H1 (cell line): ENCODE data around the gene KIZ. TPM values are rescaled to one million over a fixed set of nuclear protein-coding genes. Genes with fewer than 3 reads are reported as not detected.

Experiments
- GTF2F1 ChIP-seq: IDR thresholded peaks from 2 replicates; pipeline ENCODE4 v1.6.1; 2012; ENCODE audit warnings: low read depth, low read length, improper control_type of control experiment, borderline replicate concordance
- HDAC6 ChIP-seq: IDR thresholded peaks from one replicate; pipeline ENCODE4 v1.7.1; 2012; ENCODE audit warnings: low read depth, mild to moderate bottlenecking, inconsistent platforms, low read length, moderate library complexity
- POLR2A ChIP-seq, 2 experiments: IDR thresholded peaks; 1 replicate in 1 of 2; 2 replicates in 1 of 2; pipeline ENCODE4 v1.6.1; 2011; ENCODE audit warnings: low read depth in 2 of 2, low read length in 2 of 2, mild to moderate bottlenecking in 2 of 2; ENCODE audit errors: control extremely low read depth in 1 of 2
- TAF7 ChIP-seq: optimal IDR thresholded peaks from 2 replicates; pipeline ENCODE3; 2011; ENCODE audit warnings: low read depth, mild to moderate bottlenecking, inconsistent platforms, low read length, moderate library complexity, borderline replicate concordance
- polyA plus RNA-seq, 7 experiments: library from polyadenylated mRNA; depleted of rRNA in 3 of 7; stranded (reverse) in 5 of 7; unstranded in 2 of 7; fragments of >200 nt in 5 of 7; fragments of 200-250 nt in 2 of 7; gene quantifications; 1 replicate in 5 of 7; 2 replicates in 1 of 7; 4 replicates in 1 of 7; pipeline versions ENCODE4 v1.2.1 to v1.2.3, GENCODE V29; 2011 to 2013; ENCODE audit warnings: missing spikeins in 2 of 7, mixed read lengths in 2 of 7
- total RNA-seq: library from RNA; stranded (reverse); fragmentation: NEBNext Ultra II Directional; extraction: Animal tissue kit (Norgen Biotek cat#: 25700); gene quantifications from 2 replicates; pipeline ENCODE4 v1.2.1, GENCODE V29; 2021

The KIZ gene
- total and polyA plus RNA-seq, 2 of the 8 experiments (the other 6 are each of a cell fraction or from before 2014, with no cell fraction given), result 13.0 to 51.7 TPM

GRCh38 chr20:21172626-21173025 lies 46.7 kb downstream of the KIZ start (continued):
- TF ChIP-seq HDAC6 (no peak), TAF7 (no peak), GTF2F1 (no peak), POLR2A (IDR thresholded peaks at IDR 0.05; ENCODE audit: control extremely low read depth in 1 of 2, low read depth in 2 of 2, low read length in 2 of 2) (no peak)
